GM21723 (cell line): Measurements from ENCODE around the gene C4orf50.

Experiments
- ATAC-seq: cut with Tn5 transposase; IDR thresholded peaks from one replicate; pipeline ENCODE4 v1.9.1; 2021; ENCODE audit warnings: mild to moderate bottlenecking, moderate library complexity; ENCODE audit not compliant: unreplicated experiment

The C4orf50 gene

DNA sequence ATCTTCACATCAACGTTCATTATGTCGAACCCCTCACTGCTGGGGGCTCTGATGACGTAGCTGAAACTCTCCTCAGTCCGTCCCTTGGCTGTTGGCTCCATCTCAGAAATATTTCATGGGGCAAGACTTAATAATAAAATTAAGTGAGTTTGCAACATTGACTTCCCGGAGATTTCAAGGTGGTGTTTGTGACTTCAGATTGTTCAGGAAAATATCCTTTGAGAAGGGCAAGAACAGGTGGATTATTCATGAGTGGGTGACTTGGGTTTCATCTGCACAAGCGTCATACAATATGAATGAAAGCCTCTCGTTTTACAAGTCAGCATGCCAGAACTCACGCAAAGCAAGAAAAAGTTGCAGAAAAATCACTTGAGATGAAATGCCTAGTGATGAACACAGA lies at the start of gene C4orf50:
C4orf50 (minus strand) TSS at position 101 of the 400 bp plus-strand sequence.
- ATAC-seq, result no peak

- ATAC-seq, result no peak
Measured at GRCh38 chr4:6065934-6066590, 47.8 kb upstream of the C4orf50 start.

DNA sequence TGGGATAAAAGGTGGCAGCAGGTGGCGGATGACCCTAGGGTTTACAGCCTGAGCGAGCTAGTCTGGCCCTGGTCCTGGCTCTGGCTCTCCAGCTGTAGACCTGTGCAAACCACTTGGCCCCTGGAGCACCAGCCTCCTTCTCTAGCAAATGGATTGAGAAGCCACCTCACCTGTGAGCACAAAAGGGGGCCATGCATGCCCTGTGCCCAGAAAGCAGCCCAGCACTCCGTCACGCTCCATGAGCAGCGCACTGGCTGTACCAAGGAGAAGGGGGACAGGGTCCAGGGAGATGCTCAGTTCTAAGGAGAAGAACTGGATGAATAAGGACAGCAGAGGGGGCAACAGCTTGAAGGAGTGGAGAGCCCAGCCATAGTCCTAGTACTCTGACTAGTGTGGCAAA lies 46.9 kb upstream of the C4orf50 start:
- ATAC-seq, result no peak

GRCh38 chr4:6064383-6064782 lies 46.2 kb upstream of the C4orf50 start:
- ATAC-seq, result no peak

DNA sequence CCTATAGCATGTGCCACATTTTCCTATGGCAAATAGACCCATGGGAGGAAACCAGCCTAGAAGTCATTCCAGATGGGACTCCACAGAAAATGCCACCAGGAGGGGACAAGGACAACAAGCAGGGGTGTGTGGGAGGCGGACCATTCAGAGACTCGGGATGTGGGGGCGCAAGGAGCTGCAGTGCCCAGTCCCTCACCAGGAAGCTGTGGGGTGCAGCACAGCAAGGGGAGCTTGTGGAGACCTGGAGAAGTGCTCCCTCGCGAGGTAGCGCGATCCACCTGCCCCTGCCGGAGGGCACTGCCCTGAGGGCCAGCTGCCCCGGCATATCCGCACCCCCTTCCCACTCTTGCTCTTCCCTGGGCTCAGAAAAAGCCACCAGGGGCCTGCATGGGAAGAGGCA lies 45.5 kb upstream of the C4orf50 start:
- no peak for ATAC-seq

DNA sequence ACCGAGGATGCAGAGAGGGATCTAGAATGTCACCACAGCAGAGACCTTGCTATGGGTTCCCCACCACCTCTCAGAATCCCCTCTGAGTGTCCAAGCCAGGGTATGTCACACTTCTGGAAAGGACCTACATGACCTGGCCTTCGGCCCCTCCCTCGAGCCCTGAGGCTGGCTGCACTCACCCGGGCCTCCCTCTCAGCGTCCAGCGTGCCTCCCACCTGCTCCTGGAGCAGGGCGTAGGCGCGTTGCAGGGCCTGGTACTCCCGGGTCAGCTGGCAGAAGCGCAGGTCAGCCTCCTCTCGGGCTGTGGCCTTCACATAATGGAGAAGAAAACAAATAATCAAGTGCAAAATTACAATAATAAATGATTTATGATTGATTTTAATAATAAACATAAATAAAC lies 43.9 kb upstream of the C4orf50 start:
- no peak for ATAC-seq

DNA sequence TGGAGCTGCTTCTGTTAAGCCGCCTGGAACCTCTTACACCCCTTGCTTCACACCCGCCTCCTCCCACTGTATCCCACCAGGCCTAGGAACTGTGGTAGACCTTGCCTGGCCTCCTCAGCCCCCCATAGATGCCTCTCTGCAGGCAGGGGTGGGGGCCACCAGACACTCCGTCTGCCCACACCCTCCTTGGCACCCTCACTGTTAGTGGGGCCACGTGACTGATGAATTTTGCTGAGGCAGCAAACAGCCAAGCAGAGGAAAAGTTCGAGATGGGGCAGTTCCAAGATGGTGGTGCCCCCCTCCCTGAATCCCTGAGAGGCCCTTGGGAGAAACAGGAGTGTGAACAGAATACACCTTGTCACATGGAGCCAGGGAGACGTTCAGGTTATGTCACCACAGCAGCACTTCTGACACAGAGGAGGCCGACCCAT lies 41.2 kb upstream of the C4orf50 start:
- no peak for ATAC-seq

DNA sequence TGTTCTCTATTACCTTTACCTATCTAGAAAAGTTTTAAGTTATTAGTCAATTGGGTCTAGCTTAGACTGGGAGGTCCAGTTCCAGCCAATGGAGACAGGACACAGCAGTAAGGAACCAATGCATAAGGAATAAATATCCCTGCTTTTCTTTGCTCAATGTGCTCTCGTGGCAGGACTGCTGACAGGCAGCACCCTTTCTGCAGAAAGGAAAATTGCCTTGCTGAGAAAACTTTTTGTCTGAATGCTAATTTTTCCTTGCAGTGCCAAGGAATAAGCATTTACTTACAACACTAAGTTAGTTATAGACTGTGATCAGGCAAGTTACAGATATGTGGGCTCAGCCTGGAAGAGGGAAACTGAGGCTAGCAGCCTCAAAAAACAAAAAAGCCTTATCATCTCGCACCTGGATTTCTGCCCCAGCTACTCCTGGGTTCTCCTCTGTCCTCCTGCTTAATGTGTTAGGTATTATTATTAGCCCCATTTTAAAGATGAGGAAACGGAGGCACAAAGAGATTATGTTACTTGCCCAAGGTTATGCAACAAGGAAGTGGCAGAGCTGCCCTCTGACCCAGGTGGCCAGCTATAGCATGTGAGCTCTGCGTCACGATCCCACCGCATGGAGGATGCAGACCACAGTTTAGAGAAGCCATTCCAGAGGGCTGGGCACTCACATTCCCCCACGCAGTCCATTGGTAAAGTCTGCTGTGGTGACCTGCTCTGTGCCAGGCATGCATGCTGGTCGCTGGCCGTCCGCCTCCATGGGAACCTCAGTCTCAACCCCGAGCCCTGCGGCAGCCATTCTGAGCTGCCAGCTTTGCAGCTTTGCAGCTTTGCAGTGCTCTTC lies 40.5 kb upstream of the C4orf50 start:
- ATAC-seq, result no peak

- ATAC-seq, result no peak
Measured at GRCh38 chr4:6056976-6057766, 38.9 kb upstream of the C4orf50 start.

DNA sequence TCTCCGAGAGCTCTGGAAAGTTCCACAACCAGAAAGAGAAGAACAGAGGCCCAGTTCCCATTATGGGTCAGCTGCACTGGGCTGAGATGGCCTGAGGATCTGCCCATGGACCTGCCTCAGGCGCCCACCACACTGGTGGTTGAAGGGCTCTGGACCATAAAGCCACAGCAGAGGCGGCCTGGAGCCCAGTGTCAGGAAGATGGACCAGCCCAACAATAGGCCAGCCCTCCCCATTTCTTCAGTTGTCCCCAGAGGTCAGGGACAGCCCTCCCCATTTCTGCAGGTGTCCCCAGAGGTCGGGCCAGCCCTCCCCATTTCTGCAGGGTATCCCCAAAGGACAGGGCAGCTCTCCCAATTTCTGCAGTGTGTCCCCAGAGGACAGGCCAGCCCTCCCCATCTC lies 37.2 kb upstream of the C4orf50 start:
- no peak for ATAC-seq

GRCh38 chr4:6055030-6055429 lies 36.8 kb upstream of the C4orf50 start:
- no peak for ATAC-seq

DNA sequence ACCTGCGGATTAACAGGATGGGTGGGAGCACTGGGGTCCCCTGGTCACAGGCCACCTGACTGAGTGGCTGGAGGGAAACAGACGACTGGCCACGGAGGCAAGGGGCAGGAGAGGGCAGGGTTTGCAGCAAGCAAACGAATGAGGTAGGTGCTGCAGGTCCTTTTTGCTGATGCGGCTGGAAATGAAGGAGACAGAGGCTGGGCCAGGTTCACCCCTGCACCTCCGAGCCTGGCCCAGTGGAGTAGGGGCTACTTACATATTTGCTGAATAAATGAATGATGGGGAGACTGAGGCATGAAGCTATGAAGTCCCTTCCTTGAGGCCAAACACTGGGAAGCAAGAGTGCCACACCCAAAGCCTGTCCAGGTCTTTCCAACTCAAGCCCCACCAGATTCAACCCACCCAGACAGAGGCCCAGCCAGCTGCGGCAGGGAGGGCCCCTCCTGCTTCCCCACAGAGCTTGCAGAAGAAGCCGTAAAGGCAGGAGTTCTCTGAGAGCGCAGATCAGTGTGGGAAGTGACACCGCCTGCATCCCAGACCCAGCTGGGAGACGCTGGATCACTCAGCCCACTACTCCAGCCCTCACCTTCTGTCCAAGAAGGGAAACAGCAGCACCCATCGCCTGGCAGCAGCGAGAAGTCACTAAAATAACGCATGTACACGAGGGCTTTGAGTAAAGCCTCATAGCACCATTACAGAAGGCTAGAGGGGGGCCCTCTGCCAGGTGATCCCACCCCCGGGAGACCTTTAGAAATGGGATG lies 36.1 kb upstream of the C4orf50 start:
- ATAC-seq, result no peak

DNA sequence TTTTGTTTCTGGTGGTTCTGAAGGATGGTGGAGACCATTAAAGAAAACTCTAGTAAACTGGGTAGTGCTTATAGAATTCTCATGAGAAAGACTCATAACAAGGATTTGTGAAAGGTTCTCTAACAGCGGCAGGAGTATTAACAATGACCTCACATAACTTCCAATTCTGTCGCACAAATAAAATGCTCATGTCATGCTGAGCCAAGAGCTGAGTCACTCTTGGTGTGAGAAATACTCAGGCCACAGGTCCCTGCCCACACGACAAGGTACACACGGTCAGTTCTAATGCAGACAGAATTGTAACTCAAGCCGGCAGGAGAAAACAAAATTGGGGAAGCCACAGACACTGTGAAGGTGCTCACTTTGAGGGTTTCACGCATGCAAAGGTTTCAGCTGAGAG lies 34.4 kb upstream of the C4orf50 start:
- no peak for ATAC-seq

DNA sequence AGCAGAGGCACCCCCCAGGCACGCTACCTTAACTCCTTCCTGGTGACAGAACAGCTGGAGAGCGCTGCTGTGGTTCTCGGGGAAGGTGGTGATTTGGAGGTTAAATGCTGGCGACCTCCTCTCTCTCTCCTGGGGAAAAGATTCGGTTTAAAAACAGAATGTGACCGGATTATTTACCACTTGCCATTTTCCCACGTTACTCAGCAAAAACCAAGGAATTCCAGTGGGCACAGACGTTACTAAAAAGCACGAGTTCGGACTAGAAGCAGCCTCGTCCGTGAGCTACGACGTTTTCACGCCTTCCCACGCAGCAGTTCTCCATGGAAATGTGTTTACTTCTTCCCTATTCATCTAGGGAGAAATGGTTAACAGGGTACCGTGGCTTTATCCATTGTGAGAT lies 32.3 kb upstream of the C4orf50 start:
- no peak for ATAC-seq

DNA sequence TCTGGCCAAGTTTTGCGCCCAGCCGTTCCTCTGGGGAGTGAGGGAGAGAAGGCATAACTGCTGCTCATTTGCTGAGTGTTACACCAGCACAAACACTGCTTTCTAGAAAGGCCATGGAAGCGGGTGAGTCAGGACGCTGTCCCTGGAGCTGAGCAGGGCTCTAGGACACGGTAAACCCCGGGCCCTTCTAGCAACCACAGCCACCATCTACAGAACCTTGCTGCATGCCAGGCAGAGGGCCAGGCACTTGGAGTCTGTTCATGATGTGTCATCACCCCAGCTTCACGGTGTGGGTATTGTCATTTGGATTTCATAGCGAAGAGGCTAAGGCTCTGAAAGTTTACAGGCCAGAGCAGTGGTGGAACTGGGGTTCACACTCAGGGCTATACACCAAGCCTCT lies 31.8 kb upstream of the C4orf50 start:
- no peak for ATAC-seq

- no peak for ATAC-seq
Measured at GRCh38 chr4:6049278-6049677, 31.0 kb upstream of the C4orf50 start.

DNA sequence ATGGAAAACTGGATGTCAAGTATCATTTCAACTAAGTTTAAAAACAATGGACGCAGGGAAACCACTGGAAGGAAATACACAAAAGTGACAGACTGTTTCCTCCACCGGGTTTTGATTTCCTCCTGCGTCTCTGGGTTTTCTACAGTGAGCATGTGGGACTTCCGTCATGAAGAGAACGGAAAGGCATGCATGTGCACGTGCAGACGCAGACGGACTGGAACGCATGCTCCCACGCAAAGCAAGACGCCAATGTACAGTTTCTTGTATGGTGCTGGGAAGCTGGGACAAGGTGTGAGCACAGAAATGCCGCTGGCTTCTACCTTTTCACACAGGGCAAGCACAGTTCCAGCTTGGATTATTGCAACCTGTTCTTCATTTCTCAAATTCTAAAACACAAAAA lies 30.3 kb upstream of the C4orf50 start:
- ATAC-seq, result no peak

DNA sequence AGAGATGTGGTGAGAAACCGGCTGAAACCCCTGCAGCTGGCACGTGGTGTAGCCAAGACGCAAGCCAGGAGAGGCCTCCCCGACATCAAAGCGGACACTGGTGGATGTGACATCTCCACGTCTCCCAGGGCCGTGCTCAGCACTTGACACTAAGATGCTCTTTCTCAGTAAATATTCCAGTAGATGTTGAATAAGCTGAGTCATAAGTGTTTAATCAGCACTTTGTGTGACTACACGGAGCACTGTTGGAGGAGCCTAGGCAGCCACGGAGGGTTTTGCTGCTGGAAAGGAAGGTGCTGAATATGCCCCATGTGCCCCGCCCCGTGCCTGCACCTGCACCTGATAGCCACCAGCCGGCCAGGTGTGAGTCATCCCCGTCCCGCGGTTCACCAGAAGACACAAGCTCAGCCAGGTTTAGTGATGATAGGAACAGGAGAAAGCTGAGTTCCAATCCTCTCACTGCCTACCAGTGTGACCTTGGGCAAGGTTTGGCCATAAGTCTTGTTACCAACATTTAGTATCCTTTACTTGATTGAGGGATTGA lies 29.0 kb upstream of the C4orf50 start:
- no peak for ATAC-seq

GRCh38 chr4:6046526-6047129 lies 28.4 kb upstream of the C4orf50 start:
- ATAC-seq, result no peak

DNA sequence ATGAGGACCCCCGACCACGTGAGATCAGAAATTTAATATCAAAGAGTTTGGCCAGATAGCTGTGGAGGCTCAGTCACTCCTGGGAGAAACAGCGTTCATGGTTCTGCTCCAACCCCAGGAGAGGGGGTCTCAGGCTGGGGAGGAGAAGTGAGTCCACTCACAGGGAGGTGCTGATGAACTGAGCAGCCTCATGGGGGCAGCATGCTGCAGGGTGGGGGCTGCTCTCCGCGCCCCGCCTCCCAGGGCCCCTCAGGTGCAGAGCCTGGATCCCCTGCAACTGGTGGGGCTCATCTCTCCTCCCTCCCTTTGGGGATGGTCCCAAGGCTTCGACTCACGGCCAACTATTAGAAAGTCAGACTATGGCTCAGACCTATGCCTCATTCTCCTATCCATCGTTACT lies 26.6 kb upstream of the C4orf50 start:
- ATAC-seq, result no peak
